Right atrium auricular region (tissue), 2 donors: ENCODE results near the gene ZNF862. TPM values are rescaled to one million over a fixed set of nuclear protein-coding genes. Genes with fewer than 3 reads are reported as not detected.

Experiments
- DNase-seq: peaks from one replicate; pipeline ENCODE4 v3.0.0-alpha.2; 2019; ENCODE audit warnings: low spot score
- H3K27ac ChIP-seq, 2 donors: fragments of 200-600 bp; sonication (generic); 1 replicate in 1 of 2; 2 replicates in 1 of 2; pipeline ENCODE4 v1.5.1; 2016 to 2019
- H3K27me3 ChIP-seq, 2 donors: fragments of 200-600 bp; sonication (generic); one replicate each; pipeline versions ENCODE4 v1.5.1 to v1.6.0; 2017 to 2019
- H3K36me3 ChIP-seq: fragments of 200-600 bp; sonication (generic); one replicate; pipeline ENCODE4 v1.5.1; 2016
- H3K4me1 ChIP-seq, 2 donors: fragments of 200-600 bp; sonication (generic); one replicate each; pipeline versions ENCODE4 v1.5.1 to v1.6.0; 2017 to 2019
- H3K4me3 ChIP-seq, 2 donors: fragments of 200-600 bp; sonication (generic); 1 replicate in 1 of 2; 2 replicates in 1 of 2; pipeline ENCODE4 v1.5.1; 2017 to 2019; ENCODE audit warnings: mild to moderate bottlenecking in 1 of 2, moderate library complexity in 1 of 2
- H3K9me3 ChIP-seq, 2 donors: fragments of 200-600 bp; sonication (generic); one replicate each; pipeline ENCODE4 v1.5.1; 2019
- total RNA-seq, 2 donors: library from RNA; depleted of rRNA; stranded (reverse); fragments of >200 nt; gene quantifications; one replicate each; pipeline ENCODE4 v1.1.0, GENCODE V29; 2016
- TF ChIP-seq, protein P1 (sequence below), 2 donors: fragments of 200-600 bp; sonication (generic); IDR thresholded peaks; one replicate each; pipeline ENCODE4 v1.5.1; 2019; ENCODE audit warnings: antibody characterized with exemption in 2 of 2

The ZNF862 gene
- total RNA-seq, 2 donors from 2014 or later = 7.0 to 11.0 TPM

DNA sequence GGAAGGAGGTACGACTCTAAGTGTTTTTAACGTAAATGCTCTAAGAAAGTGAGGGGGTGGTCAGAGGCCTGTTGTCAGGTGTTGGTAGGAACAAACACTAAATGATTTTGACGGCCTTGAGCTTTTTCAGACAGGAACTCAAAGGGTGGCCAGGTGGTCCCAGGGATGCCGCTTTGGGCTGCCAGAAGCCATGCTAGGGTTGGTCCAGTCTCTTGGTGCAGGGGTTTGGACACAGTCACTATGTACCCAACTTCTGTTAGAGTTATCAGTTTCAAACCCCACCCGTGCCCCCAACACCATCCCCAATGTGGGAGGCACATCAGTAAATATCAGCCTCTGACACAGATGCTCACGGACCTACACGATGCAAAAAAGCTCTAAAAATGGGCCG is 44.9 kb downstream of the ZNF862 start:
- Histone ChIP-seq H3K27ac (peak overlapping the region in 1 of 2 donors; percentile 32), H3K4me3 (no peak overlapping the region), H3K36me3 (no peaks in the 10 kb centered on the region), H3K9me3 (no peaks in the 10 kb centered on the region), H3K4me1 (peaks cover 0 to 39% of the 10 kb centered on the region in 2 donors), H3K27me3 (no peaks in the 10 kb centered on the region)
- TF ChIP-seq, protein P1, sequence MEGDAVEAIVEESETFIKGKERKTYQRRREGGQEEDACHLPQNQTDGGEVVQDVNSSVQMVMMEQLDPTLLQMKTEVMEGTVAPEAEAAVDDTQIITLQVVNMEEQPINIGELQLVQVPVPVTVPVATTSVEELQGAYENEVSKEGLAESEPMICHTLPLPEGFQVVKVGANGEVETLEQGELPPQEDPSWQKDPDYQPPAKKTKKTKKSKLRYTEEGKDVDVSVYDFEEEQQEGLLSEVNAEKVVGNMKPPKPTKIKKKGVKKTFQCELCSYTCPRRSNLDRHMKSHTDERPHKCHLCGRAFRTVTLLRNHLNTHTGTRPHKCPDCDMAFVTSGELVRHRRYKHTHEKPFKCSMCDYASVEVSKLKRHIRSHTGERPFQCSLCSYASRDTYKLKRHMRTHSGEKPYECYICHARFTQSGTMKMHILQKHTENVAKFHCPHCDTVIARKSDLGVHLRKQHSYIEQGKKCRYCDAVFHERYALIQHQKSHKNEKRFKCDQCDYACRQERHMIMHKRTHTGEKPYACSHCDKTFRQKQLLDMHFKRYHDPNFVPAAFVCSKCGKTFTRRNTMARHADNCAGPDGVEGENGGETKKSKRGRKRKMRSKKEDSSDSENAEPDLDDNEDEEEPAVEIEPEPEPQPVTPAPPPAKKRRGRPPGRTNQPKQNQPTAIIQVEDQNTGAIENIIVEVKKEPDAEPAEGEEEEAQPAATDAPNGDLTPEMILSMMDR (IDR thresholded peaks at IDR 0.05) = no peak
- DNase-seq = no peak

DNA sequence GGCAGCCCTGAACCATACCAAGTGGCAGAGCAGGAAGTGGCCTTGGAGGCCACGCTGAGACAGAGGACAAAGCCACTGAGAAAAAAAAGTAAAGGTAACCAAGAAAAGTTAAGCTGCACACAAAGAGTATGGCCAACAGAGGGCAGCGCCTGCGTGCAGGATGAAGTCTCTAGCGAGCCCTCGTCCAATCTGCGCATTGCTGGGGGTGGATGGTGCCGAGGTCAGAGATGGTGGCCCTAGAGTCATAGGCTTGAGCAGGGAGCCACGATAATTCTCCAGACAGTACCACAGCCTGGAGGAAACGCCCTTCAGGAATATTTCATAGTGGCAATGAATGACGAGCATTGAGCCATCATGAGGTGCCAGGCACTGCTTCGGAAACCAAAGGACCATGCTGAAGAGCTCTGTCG is 45.3 kb downstream of the ZNF862 start:
- no peak for DNase-seq
- Histone ChIP-seq H3K4me1 (peaks cover 0 to 39% of the 10 kb centered on the region in 2 donors), H3K27ac (peak overlapping the region in 1 of 2 donors; percentile 57), H3K9me3 (no peaks in the 10 kb centered on the region), H3K4me3 (no peak overlapping the region), H3K27me3 (no peaks in the 10 kb centered on the region), H3K36me3 (no peaks in the 10 kb centered on the region)
- TF ChIP-seq, protein P1 (IDR thresholded peaks at IDR 0.05) = peak; percentile 62 to 85

DNA sequence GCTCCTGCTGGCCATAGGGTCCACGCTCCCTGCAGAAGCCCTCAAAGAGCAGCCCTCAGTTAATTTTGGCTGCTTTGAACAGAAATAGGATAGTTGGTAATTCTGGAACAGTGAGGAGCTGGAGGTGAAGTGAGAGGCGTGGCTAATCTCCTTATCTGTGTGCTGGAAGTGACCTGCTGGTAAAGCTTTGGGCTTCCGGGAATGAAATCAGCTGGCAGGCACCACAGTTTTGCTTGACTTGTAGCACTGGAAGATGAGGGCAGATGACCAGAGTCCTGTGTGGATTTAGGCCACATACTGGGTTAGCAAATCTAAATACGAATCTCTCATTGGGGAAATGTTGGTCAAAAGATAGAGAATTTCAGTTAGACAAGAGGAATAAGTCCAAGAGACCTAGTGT is 45.8 kb downstream of the ZNF862 start:
- no peaks in the 10 kb centered on the region for H3K36me3 ChIP-seq
- peaks cover 0 to 39% of the 10 kb centered on the region in 2 donors for H3K4me1 ChIP-seq
- TF ChIP-seq, protein P1 (IDR thresholded peaks at IDR 0.05) = no peak
- DNase-seq = no peak
- peak overlapping the region in 1 of 2 donors; percentile 57 for H3K27ac ChIP-seq
- no peaks in the 10 kb centered on the region for H3K27me3 ChIP-seq
- H3K4me3 ChIP-seq = no peak overlapping the region
- no peaks in the 10 kb centered on the region for H3K9me3 ChIP-seq

DNA sequence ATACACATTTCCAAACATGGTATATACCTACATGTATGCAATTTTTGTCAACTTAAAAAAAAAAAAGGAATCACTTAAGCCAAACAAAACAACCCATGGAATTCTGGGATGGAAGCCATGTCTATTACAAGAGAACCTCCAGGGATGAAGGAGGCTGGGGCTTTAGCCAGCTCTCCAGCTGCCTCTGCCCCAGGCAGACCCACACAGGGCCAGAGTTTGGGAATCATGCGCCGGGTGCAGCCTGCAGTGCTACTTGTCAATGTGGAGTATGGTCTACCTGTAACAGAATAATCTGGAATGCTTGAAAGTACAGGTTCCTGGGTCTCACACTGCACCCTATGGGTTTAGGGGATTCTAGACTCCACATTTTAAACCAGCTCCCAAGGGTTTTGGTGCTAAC is 46.4 kb downstream of the ZNF862 start:
- no peaks in the 10 kb centered on the region for H3K27me3 ChIP-seq
- DNase-seq = no peak
- no peak overlapping the region for H3K4me3 ChIP-seq
- no peak overlapping the region for H3K27ac ChIP-seq
- peaks cover 0 to 39% of the 10 kb centered on the region in 2 donors for H3K4me1 ChIP-seq
- H3K36me3 ChIP-seq = no peaks in the 10 kb centered on the region
- TF ChIP-seq, protein P1 (IDR thresholded peaks at IDR 0.05) = no peak
- H3K9me3 ChIP-seq = no peaks in the 10 kb centered on the region

DNA sequence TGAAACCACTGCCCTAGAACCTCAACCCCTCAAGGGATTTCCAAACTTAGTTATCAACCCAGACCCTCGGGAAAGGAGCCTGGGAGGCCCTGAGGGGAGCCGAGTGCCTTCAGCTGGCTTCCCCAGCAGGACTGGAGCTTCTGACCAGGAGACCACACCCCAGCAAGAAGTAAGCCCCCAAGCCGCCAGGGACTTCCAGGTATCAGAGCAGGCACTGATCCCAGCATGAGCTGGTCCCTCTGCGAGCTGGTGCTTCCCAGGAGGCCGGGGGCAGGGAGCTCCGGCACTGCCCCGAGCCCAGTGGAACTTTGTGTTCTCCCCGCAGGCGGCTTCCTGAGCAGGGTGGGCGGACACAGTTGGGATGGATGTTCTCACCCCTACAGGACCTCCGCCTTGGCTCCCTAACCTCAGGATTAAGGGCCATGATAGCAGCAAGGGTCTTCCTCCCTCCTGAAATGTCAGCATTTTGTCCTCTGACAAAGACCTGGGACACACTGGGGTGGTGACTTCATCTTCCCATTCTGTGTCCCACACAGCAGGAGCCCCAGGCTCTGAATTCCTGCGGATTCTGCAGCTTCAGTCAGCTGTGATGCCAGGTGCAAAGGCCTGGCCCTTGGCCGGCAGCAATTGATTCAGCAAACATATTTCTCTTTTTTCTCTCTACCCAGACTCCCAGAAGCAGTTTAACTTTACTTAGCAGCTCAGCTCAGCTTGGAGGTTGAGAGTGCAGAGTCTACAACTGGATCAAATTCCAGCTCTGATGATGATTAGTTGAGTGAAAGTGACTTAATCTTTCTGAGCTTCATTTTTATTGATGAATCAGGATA is 47.2 kb downstream of the ZNF862 start:
- H3K4me3 ChIP-seq = no peak overlapping the region
- DNase-seq = no peak
- H3K27me3 ChIP-seq = no peaks in the 10 kb centered on the region
- TF ChIP-seq, protein P1 (IDR thresholded peaks at IDR 0.05) = no peak
- H3K4me1 ChIP-seq = peaks cover 0 to 39% of the 10 kb centered on the region in 2 donors
- no peaks in the 10 kb centered on the region for H3K9me3 ChIP-seq
- peak overlapping the region in 1 of 2 donors; percentile 24 for H3K27ac ChIP-seq
- H3K36me3 ChIP-seq = no peaks in the 10 kb centered on the region
